Left kidney (tissue), 1 donor: ENCODE data around the gene CD2. TPM values are rescaled to one million over a fixed set of nuclear protein-coding genes. Genes with fewer than 3 reads are reported as not detected.

Source experiments
- polyA plus RNA-seq: library from polyadenylated mRNA; unstranded; fragments of 120-200 nt; gene quantifications from one replicate; pipeline ENCODE4 v1.2.1, GENCODE V29; 2013; ENCODE audit not compliant: insufficient read length

CD2 gene
- polyA plus RNA-seq, 1 donor: 0.08 TPM

Other genes starting within 250 kb of the CD2 start
- gene CD58, start 183.4 kb upstream of the CD2 start, polyA plus RNA-seq: 19.5 TPM
- gene IGSF3, start 86.7 kb upstream of the CD2 start, polyA plus RNA-seq: 29.5 TPM
- 56.6 TPM for gene PTGFRN, start 155.5 kb downstream of the CD2 start, polyA plus RNA-seq
- 3.6 TPM for gene CD101, start 247.3 kb downstream of the CD2 start, polyA plus RNA-seq